Kidney (tissue), 14 donors: ENCODE results near the gene C2orf76. TPM values are rescaled to one million over a fixed set of nuclear protein-coding genes. Genes with fewer than 3 reads are reported as not detected.

Experiments used
- DNase-seq, 5 donors: peaks; one replicate each; pipeline ENCODE4 v3.0.0-alpha.2; 2013 to 2020
- FAIRE-seq: peaks from 2 replicates; lab custom pipeline; 2012; peaks lifted over from hg19 to GRCh38; lab: Jason Lieb, UNC
- H3K27ac ChIP-seq, 2 donors: one replicate each; pipeline ENCODE4 v1.7.0; 2013; ENCODE audit warnings: low read depth in 2 of 2, low read length in 2 of 2, inconsistent platforms in 1 of 2
- H3K27me3 ChIP-seq: one replicate; pipeline ENCODE4 v1.7.1; 2013; ENCODE audit warnings: low read length, inconsistent platforms; ENCODE audit not compliant: control insufficient read depth, insufficient read depth
- H3K36me3 ChIP-seq, 3 donors: one replicate each; pipeline versions ENCODE4 v1.7.0 to v1.7.1; 2013; ENCODE audit warnings: low read length in 3 of 3, control low read depth in 1 of 3, inconsistent platforms in 1 of 3; ENCODE audit not compliant: insufficient read depth in 3 of 3, control insufficient read depth in 2 of 3
- H3K4me1 ChIP-seq, 3 donors: one replicate each; pipeline versions ENCODE4 v1.7.0 to v1.7.1; 2013; ENCODE audit warnings: low read length in 3 of 3, inconsistent platforms in 1 of 3, low read depth in 1 of 3; ENCODE audit not compliant: control insufficient read depth in 2 of 3, insufficient read depth in 2 of 3
- H3K4me3 ChIP-seq, 3 donors: one replicate each; pipeline versions ENCODE4 v1.7.0 to v1.8.1; 2013; ENCODE audit warnings: low read length in 3 of 3, control low read depth in 1 of 3, inconsistent platforms in 1 of 3
- H3K9ac ChIP-seq, 3 donors: one replicate each; pipeline versions ENCODE4 v1.7.0 to v1.7.1; 2013; ENCODE audit warnings: low read length in 3 of 3, control low read depth in 1 of 3, inconsistent platforms in 1 of 3
- H3K9me3 ChIP-seq, 3 donors: one replicate each; pipeline versions ENCODE4 v1.7.0 to v1.7.1; 2013; ENCODE audit warnings: low read length in 3 of 3, control low read depth in 1 of 3, inconsistent platforms in 1 of 3; ENCODE audit not compliant: control insufficient read depth in 2 of 3, insufficient read depth in 1 of 3
- intact Hi-C: fragments of 100-400 bp; cut with DNase I; formaldehyde crosslinking; loops from one replicate; pipeline ENCODE4 v1.11.1; 2022
- polyA plus RNA-seq: library from polyadenylated mRNA; stranded (reverse); fragments of 350-450 nt; fragmentation: Illumina TruSeq; extraction: RNeasy Lipid Tissue Mini Kit (QIAGEN cat#74804); gene quantifications from one replicate; pipeline ENCODE4 v1.2.3, GENCODE V29; 2014; ENCODE audit warnings: low read depth, low replicate concordance; ENCODE audit not compliant: insufficient read depth
- total RNA-seq: library from RNA; stranded (reverse); fragmentation: NEBNext Ultra II Directional; extraction: Animal tissue kit (Norgen Biotek cat#: 25700); gene quantifications from one replicate; pipeline ENCODE4 v1.2.1, GENCODE V29; 2021
- TF ChIP-seq, protein P1 (sequence below): IDR thresholded peaks from 3 replicates; pipeline ENCODE4 v1.5.1; 2012; ENCODE audit warnings: mild to moderate bottlenecking, moderate library complexity, borderline replicate concordance; ENCODE audit not compliant: insufficient read depth; ENCODE audit errors: extremely low read depth
- donor health status: control.
- donor health status: control.
- donor health status: control.
- donor health status: control.
- donor health status: control.
- donor health status: DM: yes; HTN: yes; CAD: no.
- donor health status: Normal renal cell carcinoma (clear cell type).

C2orf76 gene
- total and polyA plus RNA-seq, 2 donors from 2014 or later = 12.4 to 31.3 TPM

GRCh38 chr2:119383410-119384140 lies 16.9 kb upstream of the C2orf76 start:
- TF ChIP-seq, protein P1, sequence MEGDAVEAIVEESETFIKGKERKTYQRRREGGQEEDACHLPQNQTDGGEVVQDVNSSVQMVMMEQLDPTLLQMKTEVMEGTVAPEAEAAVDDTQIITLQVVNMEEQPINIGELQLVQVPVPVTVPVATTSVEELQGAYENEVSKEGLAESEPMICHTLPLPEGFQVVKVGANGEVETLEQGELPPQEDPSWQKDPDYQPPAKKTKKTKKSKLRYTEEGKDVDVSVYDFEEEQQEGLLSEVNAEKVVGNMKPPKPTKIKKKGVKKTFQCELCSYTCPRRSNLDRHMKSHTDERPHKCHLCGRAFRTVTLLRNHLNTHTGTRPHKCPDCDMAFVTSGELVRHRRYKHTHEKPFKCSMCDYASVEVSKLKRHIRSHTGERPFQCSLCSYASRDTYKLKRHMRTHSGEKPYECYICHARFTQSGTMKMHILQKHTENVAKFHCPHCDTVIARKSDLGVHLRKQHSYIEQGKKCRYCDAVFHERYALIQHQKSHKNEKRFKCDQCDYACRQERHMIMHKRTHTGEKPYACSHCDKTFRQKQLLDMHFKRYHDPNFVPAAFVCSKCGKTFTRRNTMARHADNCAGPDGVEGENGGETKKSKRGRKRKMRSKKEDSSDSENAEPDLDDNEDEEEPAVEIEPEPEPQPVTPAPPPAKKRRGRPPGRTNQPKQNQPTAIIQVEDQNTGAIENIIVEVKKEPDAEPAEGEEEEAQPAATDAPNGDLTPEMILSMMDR = no peak
- Histone ChIP-seq H3K27me3 (no peaks in the 10 kb centered on the region), H3K4me3 (no peak overlapping the region), H3K27ac (no peak overlapping the region), H3K4me1 (peaks cover 0 to 11% (median 5%) of the 10 kb centered on the region in 3 donors), H3K36me3 (no peaks in the 10 kb centered on the region), H3K9ac (no peak overlapping the region), H3K9me3 (no peaks in the 10 kb centered on the region)
- intact Hi-C loops = no loop called here
- no peak for DNase-seq
- FAIRE-seq = no peak

GRCh38 chr2:119378566-119378965 lies 11.9 kb upstream of the C2orf76 start:
- peaks cover 0 to under 1% (median 0%) of the 10 kb centered on the region in 3 donors for H3K36me3 ChIP-seq
- no peaks in the 10 kb centered on the region for H3K27me3 ChIP-seq
- H3K27ac ChIP-seq = no peak overlapping the region
- H3K4me3 ChIP-seq = no peak overlapping the region
- no peak overlapping the region for H3K9ac ChIP-seq
- H3K9me3 ChIP-seq = peaks cover 0 to 5% (median 0%) of the 10 kb centered on the region in 3 donors
- DNase-seq (no peak), FAIRE-seq (no peak)
- TF ChIP-seq, protein P1 = no peak
- H3K4me1 ChIP-seq = no peaks in the 10 kb centered on the region
- intact Hi-C loops = no loop called here

DNA sequence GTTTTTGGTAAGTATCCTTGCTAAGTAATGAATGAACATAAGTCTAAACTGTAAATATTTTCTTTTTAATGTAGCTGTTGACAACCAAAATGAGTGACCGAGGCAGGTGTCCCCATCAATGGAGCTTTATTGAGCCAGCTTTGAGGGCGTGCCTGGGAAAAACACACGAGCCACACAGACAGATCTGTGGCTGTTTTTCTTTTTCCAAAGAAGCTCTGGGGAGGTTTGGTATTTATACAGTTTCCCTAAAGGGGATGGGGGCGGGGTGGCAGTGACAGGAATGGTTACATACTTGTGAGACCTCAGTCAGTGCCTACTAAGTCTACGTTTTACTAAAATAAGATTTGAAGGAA lies 11.3 kb upstream of the C2orf76 start:
- FAIRE-seq = no peak
- intact Hi-C loops = no loop called here
- no peak for DNase-seq
- no peak overlapping the region for H3K27ac ChIP-seq
- peaks cover 0 to 5% (median 0%) of the 10 kb centered on the region in 3 donors for H3K9me3 ChIP-seq
- peaks cover 0 to 6% (median 2%) of the 10 kb centered on the region in 3 donors for H3K36me3 ChIP-seq
- TF ChIP-seq, protein P1 = no peak
- no peaks in the 10 kb centered on the region for H3K27me3 ChIP-seq
- no peaks in the 10 kb centered on the region for H3K4me1 ChIP-seq
- no peak overlapping the region for H3K9ac ChIP-seq
- H3K4me3 ChIP-seq = no peak overlapping the region
